Activated T-helper 1 cell treated with anti-CD3 and anti-CD28 coated beads, Interleukin-12 subunit alpha, Interleukin-12 subunit beta, Interleukin-2, Interleukin-4 antibody, amounts not matched to agents 30 ng/mL and 10 ng/mL and 1 ng/mL, durations not matched to agents 14 hours and 24 hours and 36 hours (primary cell): Measurements from ENCODE around the gene MYO10. TPM values are rescaled to one million over a fixed set of nuclear protein-coding genes. Genes with fewer than 3 reads are reported as not detected.

Experiments used
- DNase-seq: peaks from one replicate; pipeline ENCODE4 v3.0.0; 2021; ENCODE audit warnings: low spot score
- H3K27ac Mint-ChIP-seq: one replicate; pipeline ENCODE4 v1.8.0; 2021; ENCODE audit warnings: mild to moderate bottlenecking, mixed read lengths
- H3K27me3 Mint-ChIP-seq: one replicate; pipeline ENCODE4 v1.8.0; 2022; ENCODE audit warnings: mild to moderate bottlenecking, moderate library complexity, mixed read lengths; ENCODE audit not compliant: insufficient read depth
- H3K36me3 Mint-ChIP-seq: one replicate; pipeline ENCODE4 v1.8.0; 2021; ENCODE audit warnings: low read depth, mixed read lengths
- H3K4me1 Mint-ChIP-seq: one replicate; pipeline ENCODE4 v1.8.0; 2021; ENCODE audit warnings: low read depth, mixed read lengths
- H3K4me3 Mint-ChIP-seq: one replicate; pipeline ENCODE4 v1.8.0; 2021; ENCODE audit warnings: mild to moderate bottlenecking, moderate library complexity, mixed read lengths
- H3K9me3 Mint-ChIP-seq: one replicate; pipeline ENCODE4 v1.8.0; 2021; ENCODE audit warnings: mixed read lengths
- intact Hi-C: fragments of 100-400 bp; cut with micrococcal nuclease; formaldehyde crosslinking; loops from one replicate; pipeline ENCODE4 v1.15.1; 2024
- total RNA-seq: library from RNA; stranded (reverse); gene quantifications from 2 replicates; pipeline ENCODE4 v1.2.3, GENCODE V29; 2022

MYO10 gene
- total RNA-seq, 1 donor from 2014 or later: 0.41 TPM

DNA sequence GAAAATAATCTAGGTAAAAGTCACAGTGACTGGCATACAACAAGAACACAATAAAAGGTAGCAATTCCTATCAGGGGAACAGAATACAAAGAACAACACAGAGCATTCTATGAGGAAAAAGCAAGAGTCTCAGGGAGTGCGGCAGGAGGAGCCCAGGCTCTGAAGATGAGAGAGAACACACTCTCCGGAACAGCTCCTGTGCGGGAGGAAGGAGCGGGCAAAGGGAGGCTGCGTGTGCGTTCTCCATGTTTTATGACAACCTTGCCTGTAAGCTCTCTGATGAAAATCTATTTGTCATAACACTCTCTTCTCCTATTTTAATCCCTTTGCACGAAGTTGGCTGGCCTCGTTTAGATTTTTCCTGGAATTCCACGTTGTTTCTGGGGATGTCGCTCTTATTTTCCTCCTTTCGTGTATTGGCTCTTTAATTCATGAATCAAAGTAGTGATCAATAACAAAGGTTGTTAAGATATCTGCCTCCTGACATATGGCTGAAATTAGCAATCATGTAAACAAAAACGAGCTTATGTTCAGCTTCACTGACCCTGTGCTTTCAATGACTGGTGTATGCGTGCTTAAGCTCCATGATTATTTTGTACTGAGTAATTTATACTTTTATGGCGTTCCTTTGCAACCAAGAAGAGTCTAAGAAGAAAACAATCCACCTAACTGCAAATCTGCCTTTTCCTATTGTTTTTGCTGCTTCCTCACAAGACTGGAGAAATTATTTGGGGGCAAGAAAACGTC, 109.5 kb downstream of the MYO10 start:
- H3K4me1 Mint-ChIP-seq: no peaks in the 10 kb centered on the region
- H3K27me3 Mint-ChIP-seq: no peaks in the 10 kb centered on the region
- no peaks in the 10 kb centered on the region for H3K9me3 Mint-ChIP-seq
- intact Hi-C loops: no loop called here
- no peak overlapping the region for H3K27ac Mint-ChIP-seq
- no peak for DNase-seq
- no peaks in the 10 kb centered on the region for H3K36me3 Mint-ChIP-seq
- H3K4me3 Mint-ChIP-seq: no peak overlapping the region

DNA sequence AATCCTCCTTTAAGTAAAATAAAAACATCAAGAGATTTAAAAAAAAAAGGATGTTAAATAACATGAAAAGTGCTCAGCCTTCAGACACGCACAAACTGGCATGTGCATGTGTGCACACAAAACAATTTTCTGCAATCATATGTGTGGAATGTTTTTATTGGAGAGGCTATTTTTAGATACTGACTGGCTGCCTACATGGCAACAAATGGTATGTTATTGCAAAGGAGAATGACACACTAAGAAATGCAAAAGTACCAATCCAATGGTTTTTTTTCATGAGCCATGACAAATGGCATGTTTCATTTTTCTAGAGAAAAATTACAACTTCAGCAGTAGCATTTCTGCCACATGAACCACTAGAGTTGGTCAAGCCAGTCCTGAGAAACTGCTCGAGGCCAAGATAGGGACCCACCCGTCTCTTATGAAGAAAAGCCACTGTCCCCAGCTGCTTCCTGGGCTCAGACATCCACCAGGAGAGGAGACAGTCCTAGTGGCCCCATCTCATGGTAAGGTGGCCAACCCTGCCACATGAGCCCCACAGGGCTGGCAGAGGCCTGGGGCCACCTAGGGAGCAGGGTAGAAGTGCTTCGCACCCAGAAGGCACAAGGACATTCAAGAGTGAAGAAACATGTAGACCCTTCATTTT, 116.4 kb downstream of the MYO10 start:
- Mint-ChIP-seq H3K9me3 (no peaks in the 10 kb centered on the region), H3K27me3 (no peaks in the 10 kb centered on the region), H3K4me1 (no peaks in the 10 kb centered on the region), H3K27ac (no peak overlapping the region), H3K36me3 (no peaks in the 10 kb centered on the region), H3K4me3 (no peak overlapping the region)
- no peak for DNase-seq
- intact Hi-C loops: no loop called here

DNA sequence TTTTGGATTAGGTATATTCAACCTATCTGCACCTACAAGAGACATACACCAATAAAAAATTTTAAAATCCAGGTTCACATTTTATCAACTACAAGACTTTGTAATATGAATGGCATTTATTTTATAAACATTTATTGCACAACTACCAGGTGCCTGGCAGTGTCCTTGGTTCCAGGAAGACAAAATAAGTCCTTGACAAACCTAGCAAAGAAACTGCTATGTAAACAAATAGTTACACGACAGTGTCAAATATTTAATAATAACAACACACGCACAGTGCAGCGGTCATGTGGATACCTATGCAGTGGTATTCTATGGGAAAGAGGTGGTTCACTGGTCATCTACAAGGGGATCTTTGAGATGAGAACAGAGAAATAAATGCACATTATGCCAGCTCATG, 120.7 kb downstream of the MYO10 start:
- DNase-seq: no peak
- no peak overlapping the region for H3K4me3 Mint-ChIP-seq
- no peaks in the 10 kb centered on the region for H3K36me3 Mint-ChIP-seq
- H3K27ac Mint-ChIP-seq: no peak overlapping the region
- no peaks in the 10 kb centered on the region for H3K9me3 Mint-ChIP-seq
- H3K27me3 Mint-ChIP-seq: no peaks in the 10 kb centered on the region
- intact Hi-C loops: no loop called here
- no peaks in the 10 kb centered on the region for H3K4me1 Mint-ChIP-seq

DNA sequence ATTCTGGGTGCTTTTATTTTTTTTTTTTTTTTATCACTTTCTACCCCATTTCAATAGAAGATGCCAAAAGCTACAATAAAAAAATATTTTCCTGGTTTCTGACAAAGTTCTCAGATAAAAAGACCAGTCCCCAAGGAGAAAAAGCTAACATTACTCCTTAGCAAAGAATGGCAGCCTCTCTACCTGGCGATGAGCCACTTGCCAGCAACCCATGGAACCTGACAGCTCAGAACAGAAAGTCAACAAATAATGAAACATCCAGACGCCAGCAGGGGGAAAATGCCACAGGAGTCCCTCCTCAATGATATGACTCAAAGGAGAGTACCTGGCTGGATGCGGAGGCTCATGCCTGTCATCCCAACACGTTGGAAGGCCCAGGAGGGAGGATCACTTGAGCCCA, 123.2 kb downstream of the MYO10 start:
- H3K27ac Mint-ChIP-seq: no peak overlapping the region
- H3K4me1 Mint-ChIP-seq: no peaks in the 10 kb centered on the region
- no peak overlapping the region for H3K4me3 Mint-ChIP-seq
- intact Hi-C loops: no loop called here
- no peaks in the 10 kb centered on the region for H3K36me3 Mint-ChIP-seq
- H3K9me3 Mint-ChIP-seq: no peaks in the 10 kb centered on the region
- H3K27me3 Mint-ChIP-seq: no peaks in the 10 kb centered on the region
- DNase-seq: no peak

DNA sequence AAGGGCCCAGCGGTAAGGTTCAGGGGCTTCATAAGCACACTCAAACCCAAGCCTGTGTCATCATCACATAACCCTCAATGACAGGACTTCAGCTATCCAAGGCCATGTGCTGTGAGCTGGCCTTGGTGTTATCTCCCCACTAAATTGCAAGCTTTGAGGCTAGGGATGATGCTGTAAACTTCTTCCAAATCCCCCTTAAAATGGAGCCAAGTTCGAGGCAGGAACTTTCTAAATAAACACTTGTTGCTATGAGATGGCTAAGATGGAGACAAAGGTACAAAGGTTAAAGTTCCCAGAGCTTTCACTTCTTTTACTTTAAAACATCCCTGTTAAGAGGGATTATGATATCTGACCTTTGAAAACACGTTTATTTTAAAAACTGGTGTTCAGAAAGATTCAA, 123.6 kb downstream of the MYO10 start:
- Mint-ChIP-seq H3K4me1 (no peaks in the 10 kb centered on the region), H3K9me3 (no peaks in the 10 kb centered on the region), H3K4me3 (no peak overlapping the region), H3K36me3 (no peaks in the 10 kb centered on the region), H3K27ac (no peak overlapping the region), H3K27me3 (no peaks in the 10 kb centered on the region)
- intact Hi-C loops: no loop called here
- DNase-seq: no peak

DNA sequence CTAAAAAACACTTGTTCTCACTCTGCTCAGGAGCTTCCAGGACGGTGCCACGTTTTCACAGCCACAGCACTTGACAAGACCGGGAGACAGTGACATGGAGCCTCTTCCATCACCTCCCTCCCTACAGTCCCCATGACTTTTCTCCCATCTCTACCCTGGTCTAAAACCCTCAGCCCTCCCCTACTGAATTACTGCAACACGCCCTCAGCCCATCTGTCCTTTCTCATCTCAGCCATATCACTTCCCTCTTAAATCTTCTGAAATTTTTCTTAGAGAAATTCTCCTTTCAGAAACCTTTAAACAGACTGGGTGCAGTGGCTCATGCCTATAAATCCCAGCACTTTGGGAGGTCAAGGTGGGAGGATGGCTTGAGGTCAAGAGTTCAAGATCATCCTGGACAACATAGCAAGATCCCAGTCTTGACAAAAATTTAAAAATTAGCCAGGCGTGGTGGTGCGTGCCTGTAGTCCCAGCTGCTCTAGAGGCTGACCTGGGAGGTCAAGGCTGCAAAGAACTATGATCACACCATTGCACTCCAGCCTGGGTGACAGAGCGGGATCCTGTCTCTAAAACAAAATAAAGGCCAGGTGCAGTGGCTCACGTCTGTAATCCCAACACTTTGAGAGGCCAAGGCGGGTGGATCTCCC, 125.8 kb downstream of the MYO10 start:
- Mint-ChIP-seq H3K4me3 (no peak overlapping the region), H3K36me3 (no peaks in the 10 kb centered on the region), H3K4me1 (no peaks in the 10 kb centered on the region), H3K27me3 (no peaks in the 10 kb centered on the region), H3K27ac (no peak overlapping the region), H3K9me3 (no peaks in the 10 kb centered on the region)
- DNase-seq: no peak
- intact Hi-C loops: no loop called here

DNA sequence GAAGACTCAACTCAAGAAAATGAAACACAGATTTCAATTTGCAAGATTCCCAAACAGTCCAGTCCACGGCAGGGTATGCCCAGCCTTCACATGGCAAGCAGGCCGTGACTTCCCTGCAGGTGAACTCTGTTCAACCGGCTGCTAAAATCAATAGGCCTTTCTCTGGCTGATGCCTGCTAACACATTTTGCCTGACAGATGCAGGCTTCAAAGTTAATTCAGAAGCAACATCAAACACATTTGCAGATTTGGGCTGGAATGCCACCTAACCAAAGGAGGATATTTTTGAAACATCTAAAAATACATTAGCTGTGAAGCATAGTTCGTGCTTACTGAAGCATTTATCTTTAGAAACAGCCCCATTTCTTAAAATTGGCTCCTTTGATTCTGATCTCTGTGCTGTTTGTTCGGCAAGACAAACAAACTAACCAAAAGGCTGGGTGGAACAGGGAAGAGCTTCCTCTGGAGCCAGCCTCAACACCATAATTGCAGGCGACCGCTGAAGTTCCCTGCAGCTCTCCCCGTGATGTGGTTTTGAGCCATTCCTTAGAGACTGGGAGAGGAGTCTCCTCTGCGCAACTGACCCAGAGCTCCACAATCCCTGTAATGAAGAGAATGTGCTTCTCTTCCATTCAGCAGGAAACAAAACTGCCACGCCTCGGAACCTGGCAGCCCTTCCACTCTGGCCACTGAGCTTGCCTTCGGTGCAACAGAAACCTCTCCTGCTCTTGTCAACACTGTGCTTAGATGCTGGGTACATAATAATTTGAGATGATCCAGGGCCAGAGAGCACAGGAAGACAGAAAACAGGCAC, 126.5 kb downstream of the MYO10 start:
- intact Hi-C loops: no loop called here
- DNase-seq: no peak
- no peaks in the 10 kb centered on the region for H3K27me3 Mint-ChIP-seq
- H3K4me1 Mint-ChIP-seq: no peaks in the 10 kb centered on the region
- H3K4me3 Mint-ChIP-seq: no peak overlapping the region
- no peaks in the 10 kb centered on the region for H3K9me3 Mint-ChIP-seq
- H3K36me3 Mint-ChIP-seq: no peaks in the 10 kb centered on the region
- H3K27ac Mint-ChIP-seq: no peak overlapping the region

DNA sequence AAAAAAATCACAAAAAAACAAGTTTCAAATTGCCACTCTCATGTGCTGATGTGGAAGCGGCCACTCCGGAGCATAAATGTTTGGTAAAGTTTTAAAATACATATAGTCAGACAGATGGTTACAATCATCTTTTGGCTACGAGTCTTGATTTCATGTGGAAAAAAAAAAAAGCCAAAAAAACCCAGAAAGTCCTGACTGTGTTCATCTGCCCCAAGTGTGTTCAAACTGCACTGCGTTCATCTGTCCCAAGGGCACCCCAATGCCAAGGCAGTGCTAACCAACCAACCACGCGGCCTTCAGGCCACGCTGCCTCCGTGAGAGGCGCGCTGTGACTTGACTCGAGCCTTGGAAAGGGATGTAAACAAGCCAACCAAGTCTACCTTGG, 127.1 kb downstream of the MYO10 start:
- no peaks in the 10 kb centered on the region for H3K4me1 Mint-ChIP-seq
- H3K4me3 Mint-ChIP-seq: no peak overlapping the region
- no peaks in the 10 kb centered on the region for H3K9me3 Mint-ChIP-seq
- H3K27ac Mint-ChIP-seq: no peak overlapping the region
- no peak for DNase-seq
- no peaks in the 10 kb centered on the region for H3K36me3 Mint-ChIP-seq
- intact Hi-C loops: no loop called here
- no peaks in the 10 kb centered on the region for H3K27me3 Mint-ChIP-seq

DNA sequence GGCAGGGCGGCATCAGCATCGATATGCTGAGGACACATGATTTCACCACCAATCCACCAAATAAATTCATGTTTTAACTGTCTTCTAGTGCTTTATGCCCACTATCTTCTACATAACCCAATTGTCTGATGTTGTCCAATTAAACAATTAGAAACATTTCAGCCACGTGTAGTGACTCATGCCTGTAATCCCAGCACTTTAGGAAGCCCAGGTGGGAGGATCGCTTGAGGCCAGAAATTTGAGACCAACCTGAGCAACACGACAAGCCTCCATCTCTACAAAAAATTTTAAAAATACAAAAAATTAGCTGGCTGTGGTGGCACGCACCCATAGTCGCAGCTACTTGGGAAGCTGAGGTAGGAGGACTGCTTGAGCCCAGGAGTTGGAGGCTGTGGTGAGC, 128.1 kb downstream of the MYO10 start:
- no peak for DNase-seq
- Mint-ChIP-seq H3K27me3 (no peaks in the 10 kb centered on the region), H3K27ac (no peak overlapping the region), H3K4me3 (no peak overlapping the region), H3K9me3 (no peaks in the 10 kb centered on the region), H3K4me1 (no peaks in the 10 kb centered on the region), H3K36me3 (no peaks in the 10 kb centered on the region)
- intact Hi-C loops: no loop called here

DNA sequence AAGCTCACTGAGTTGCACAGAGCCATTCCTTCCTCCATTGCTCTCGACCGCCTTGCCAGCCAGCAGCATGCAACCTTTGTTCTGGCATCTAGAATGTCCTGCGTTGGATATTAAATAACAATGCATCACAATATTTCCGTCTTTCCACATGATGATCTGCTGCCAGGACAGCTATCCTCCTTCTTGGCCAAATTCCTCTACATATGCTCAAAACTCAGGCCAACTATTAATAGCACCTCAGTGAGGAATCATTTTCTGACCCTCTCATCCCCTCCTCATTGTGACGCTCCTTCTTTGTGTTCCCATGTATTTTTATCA, 128.6 kb downstream of the MYO10 start:
- Mint-ChIP-seq H3K27me3 (no peaks in the 10 kb centered on the region), H3K36me3 (no peaks in the 10 kb centered on the region), H3K4me1 (no peaks in the 10 kb centered on the region), H3K9me3 (no peaks in the 10 kb centered on the region), H3K27ac (no peak overlapping the region), H3K4me3 (no peak overlapping the region)
- intact Hi-C loops: no loop called here
- no peak for DNase-seq

DNA sequence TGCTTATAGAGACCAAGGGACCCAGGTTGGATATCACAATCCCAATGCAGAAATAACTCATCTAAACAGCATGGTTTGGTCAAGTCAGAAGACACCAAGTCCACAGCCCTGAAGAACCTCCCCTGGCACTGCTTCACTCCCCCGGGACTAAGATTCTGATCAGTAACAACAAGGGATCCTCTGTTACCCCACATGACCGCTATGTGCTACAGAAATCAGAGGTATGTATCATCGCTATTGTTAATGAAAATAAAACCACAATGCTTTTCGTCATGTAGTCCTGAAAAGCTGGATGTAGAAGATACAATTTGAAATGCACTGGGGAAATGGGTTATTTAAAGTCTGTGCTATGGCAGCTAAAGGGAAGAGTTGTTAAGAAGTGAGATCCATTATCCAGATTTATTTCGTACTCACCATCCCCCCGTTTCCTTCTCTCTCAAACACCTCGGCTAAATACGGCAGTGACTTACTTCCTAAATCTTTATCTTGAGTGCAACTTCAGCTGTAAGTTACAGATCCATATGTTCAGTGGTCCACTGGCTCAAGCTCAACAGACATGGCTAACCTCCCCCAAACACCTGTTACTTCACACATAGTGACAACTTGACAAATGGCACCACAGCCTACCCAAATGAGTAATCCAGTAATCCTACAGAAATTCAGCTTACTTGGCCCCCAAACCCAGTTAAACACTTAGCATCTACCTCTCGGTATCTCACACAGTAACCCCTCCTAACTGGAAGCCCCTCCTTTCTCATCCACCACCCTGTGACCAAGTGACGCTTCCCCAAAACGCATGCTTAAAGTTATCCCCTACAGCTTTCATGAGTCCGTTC, 129.2 kb downstream of the MYO10 start:
- Mint-ChIP-seq H3K4me1 (no peaks in the 10 kb centered on the region), H3K4me3 (no peak overlapping the region), H3K36me3 (no peaks in the 10 kb centered on the region), H3K27ac (no peak overlapping the region), H3K9me3 (no peaks in the 10 kb centered on the region), H3K27me3 (no peaks in the 10 kb centered on the region)
- no peak for DNase-seq
- intact Hi-C loops: no loop called here

DNA sequence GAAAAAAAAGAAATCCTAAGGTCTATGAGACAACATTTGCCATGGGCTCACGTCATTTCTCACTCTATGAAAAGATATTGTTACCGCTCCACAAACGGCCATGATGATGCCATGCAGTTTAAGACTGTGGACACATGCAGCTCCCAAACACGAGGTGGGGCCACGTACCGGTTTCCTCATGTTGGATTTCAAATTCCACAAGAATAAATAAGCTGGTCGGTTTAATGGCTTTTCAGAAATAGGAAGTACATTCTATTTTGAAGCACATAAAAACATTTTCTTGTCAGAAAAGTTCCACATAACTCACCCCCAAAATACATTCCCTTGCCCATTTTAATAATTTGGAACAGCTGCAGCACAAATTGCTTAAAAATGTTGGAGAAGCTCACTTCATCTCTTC, 130.6 kb downstream of the MYO10 start:
- Mint-ChIP-seq H3K9me3 (no peaks in the 10 kb centered on the region), H3K27ac (no peak overlapping the region), H3K4me3 (no peak overlapping the region), H3K36me3 (no peaks in the 10 kb centered on the region), H3K4me1 (no peaks in the 10 kb centered on the region), H3K27me3 (no peaks in the 10 kb centered on the region)
- DNase-seq: no peak
- intact Hi-C loops: no loop called here
